Esophagus (tissue), 2 donors: ENCODE measurements around the gene C1R. TPM values are rescaled to one million over a fixed set of nuclear protein-coding genes. Genes with fewer than 3 reads are reported as not detected.

Experiments
- H3K27ac ChIP-seq, 2 donors: one replicate each; pipeline ENCODE4 v1.5.1; 2013; ENCODE audit warnings: low read depth in 2 of 2, mild to moderate bottlenecking in 2 of 2, inconsistent platforms in 1 of 2, low read length in 1 of 2, moderate library complexity in 1 of 2
- H3K27me3 ChIP-seq, 2 donors: one replicate each; pipeline ENCODE4 v1.6.1; 2013; ENCODE audit warnings: low read length in 2 of 2, control low read depth in 1 of 2, mild to moderate bottlenecking in 1 of 2; ENCODE audit not compliant: insufficient read depth in 2 of 2, control insufficient read depth in 1 of 2
- H3K36me3 ChIP-seq, 2 donors: one replicate each; pipeline ENCODE4 v1.6.1; 2013; ENCODE audit warnings: low read length in 1 of 2; ENCODE audit not compliant: control insufficient read depth in 2 of 2, insufficient read depth in 2 of 2
- H3K4me1 ChIP-seq, 2 donors: one replicate each; pipeline ENCODE4 v1.6.1; 2013; ENCODE audit warnings: low read length in 1 of 2; ENCODE audit not compliant: control insufficient read depth in 2 of 2, insufficient read depth in 2 of 2
- H3K4me3 ChIP-seq, 2 donors: one replicate each; pipeline ENCODE4 v1.5.1; 2013; ENCODE audit warnings: low read length in 2 of 2, mild to moderate bottlenecking in 2 of 2, low read depth in 1 of 2, moderate library complexity in 1 of 2
- H3K9me3 ChIP-seq, 2 donors: one replicate each; pipeline ENCODE4 v1.6.1; 2013; ENCODE audit warnings: mild to moderate bottlenecking in 2 of 2, low read depth in 1 of 2, low read length in 1 of 2, moderate library complexity in 1 of 2; ENCODE audit not compliant: control insufficient read depth in 2 of 2, insufficient read depth in 1 of 2
- WGBS, 2 donors: extraction: QIAGEN DNeasy Blood & Tissue Kit; methylation state at CpG; one replicate each; pipeline ENCODE4 v1.1.7; 2013; 5-methylcytosine and 5-hydroxymethylcytosine counted together
- polyA plus RNA-seq, 2 donors: library from polyadenylated mRNA; stranded (reverse); fragments of 200-250 nt; gene quantifications; one replicate each; pipeline ENCODE4 v1.2.3, GENCODE V29; 2013
- donor health status: healthy with polysubstance abuse.
- donor health status: Bipolar disorder and iron deficiency.

C1R gene
- 10 to 100 TPM; 30.8 to 99.4 TPM for polyA plus RNA-seq

DNA sequence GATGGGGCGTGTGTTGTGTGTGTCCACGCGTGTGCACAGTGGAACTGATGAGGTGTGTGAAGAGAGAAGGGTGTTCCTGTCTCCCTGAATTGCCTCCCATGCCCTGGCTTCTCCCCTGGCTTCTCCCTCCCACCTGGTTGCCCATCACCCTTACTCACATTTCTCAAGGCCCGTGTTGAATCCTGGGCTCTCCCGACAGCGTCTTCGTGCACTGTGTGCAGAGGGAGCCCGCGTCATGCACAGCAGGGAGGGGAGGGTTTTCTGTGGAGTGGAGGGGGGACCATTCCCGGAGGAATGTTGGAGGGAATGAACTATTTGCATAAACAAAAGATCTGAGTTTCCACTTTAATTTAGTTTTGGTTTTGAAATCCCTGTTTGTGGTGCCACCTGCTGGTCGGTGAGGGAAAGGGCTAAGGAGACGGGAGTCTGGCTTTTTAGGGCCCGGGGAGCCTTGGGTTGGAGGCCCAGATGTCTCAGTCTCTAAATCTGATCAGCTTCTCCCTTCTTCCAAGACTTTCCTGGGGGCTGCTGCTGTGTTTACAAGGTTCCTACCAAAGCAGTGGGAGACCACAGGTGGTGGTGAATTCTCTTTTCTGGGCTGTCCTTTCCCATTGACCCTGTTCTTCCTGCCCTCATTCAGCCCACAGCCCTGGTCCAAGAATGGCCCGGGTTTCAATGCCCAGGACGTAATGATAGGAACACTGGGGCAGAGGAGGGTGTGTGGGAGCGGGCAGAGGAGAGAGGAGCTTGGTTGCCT is at the start of gene C1R:
Gene C1R, minus strand, starts transcription at position 217 of the 757 bp plus-strand sequence. Its CDS starts 57 bp downstream, at position 160.
- peaks cover 0 to 11% of the 10 kb centered on the region in 2 donors for H3K36me3 ChIP-seq
- peak within 1 kb of the TSS; percentile 45 to 47 for H3K4me3 ChIP-seq
- H3K4me1 ChIP-seq = peaks cover 3 to 7% of the 10 kb centered on the region in 2 donors
- H3K9me3 ChIP-seq = no peaks in the 10 kb centered on the region
- no peaks in the 10 kb centered on the region for H3K27me3 ChIP-seq
- peak within 1 kb of the TSS; percentile 61 to 85 for H3K27ac ChIP-seq
- WGBS, 2 donors = 12% methylated on average over 16 of the region's 16 CpGs

- H3K27ac ChIP-seq = no peak overlapping the region
- H3K27me3 ChIP-seq = no peaks in the 10 kb centered on the region
- WGBS, 2 donors = 83 to 86% methylated on average over 7 of the region's 7 CpGs
- H3K9me3 ChIP-seq = no peaks in the 10 kb centered on the region
- peaks cover 8 to 9% of the 10 kb centered on the region in 2 donors for H3K36me3 ChIP-seq
- no peak overlapping the region for H3K4me3 ChIP-seq
- no peaks in the 10 kb centered on the region for H3K4me1 ChIP-seq
These were observed 49.2 kb upstream of the C1R start for GRCh38 chr12:7141351-7142005.

DNA sequence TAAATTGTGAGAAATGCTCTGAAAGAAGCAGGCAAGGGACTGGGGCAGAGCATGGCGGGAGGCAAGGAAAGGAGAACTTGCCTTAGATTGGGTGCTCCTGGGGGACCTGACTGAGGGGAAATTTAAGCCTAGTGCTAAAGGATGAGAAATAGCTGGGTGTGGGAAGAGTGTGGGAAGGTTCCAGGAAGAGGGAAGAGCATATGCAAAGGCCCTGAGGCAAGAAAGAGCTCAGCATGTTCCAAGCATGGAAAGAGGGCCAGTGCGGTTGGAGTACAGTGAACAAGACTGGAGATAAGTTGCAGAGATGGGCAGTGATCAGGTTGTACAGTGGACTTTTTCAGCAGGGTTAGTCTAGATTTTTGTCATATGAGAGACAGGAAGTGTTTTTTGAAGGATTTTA is 47.0 kb upstream of the C1R start:
- 90 to 95% methylated on average over 2 of the region's 2 CpGs for WGBS, 2 donors
- no peak overlapping the region for H3K4me3 ChIP-seq
- H3K27ac ChIP-seq = no peak overlapping the region
- H3K27me3 ChIP-seq = no peaks in the 10 kb centered on the region
- H3K9me3 ChIP-seq = no peaks in the 10 kb centered on the region
- H3K36me3 ChIP-seq = peaks cover 8 to 20% of the 10 kb centered on the region in 2 donors
- no peaks in the 10 kb centered on the region for H3K4me1 ChIP-seq

GRCh38 chr12:7137908-7138307 is 45.7 kb upstream of the C1R start:
- Histone ChIP-seq H3K4me3 (no peak overlapping the region), H3K9me3 (no peaks in the 10 kb centered on the region), H3K27me3 (no peaks in the 10 kb centered on the region), H3K36me3 (peaks cover 8 to 24% of the 10 kb centered on the region in 2 donors), H3K27ac (no peak overlapping the region), H3K4me1 (no peaks in the 10 kb centered on the region)
- 80% methylated on average over 4 of the region's 4 CpGs for WGBS, 2 donors

GRCh38 chr12:7136676-7137075 is 44.4 kb upstream of the C1R start:
- no peaks in the 10 kb centered on the region for H3K9me3 ChIP-seq
- H3K27ac ChIP-seq = no peak overlapping the region
- H3K4me1 ChIP-seq = no peaks in the 10 kb centered on the region
- H3K4me3 ChIP-seq = no peak overlapping the region
- 90 to 92% methylated on average over 3 of the region's 3 CpGs for WGBS, 2 donors
- H3K27me3 ChIP-seq = no peaks in the 10 kb centered on the region
- peaks cover 8 to 24% of the 10 kb centered on the region in 2 donors for H3K36me3 ChIP-seq

DNA sequence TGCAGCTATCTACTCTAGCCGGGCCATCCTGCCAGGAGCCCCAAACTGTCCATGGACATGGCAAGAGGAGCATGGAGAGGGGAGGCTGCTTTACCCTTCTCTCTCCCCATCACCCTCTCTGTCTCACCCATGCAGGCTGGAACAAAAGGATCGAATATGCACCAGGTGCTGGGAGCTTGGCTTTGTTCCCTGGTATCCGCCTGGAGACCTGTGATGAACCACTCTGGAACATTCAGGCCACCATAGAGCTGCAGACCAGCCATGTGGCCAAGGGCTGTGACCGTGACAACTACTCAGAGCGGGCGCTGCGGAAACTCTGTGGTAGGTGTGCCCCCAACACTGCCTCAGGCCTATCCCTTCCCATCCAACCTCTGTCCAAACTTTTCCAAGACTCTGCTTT is 43.8 kb upstream of the C1R start:
- H3K9me3 ChIP-seq = no peaks in the 10 kb centered on the region
- WGBS, 2 donors = 90 to 95% methylated on average over 7 of the region's 7 CpGs

GRCh38 chr12:7134396-7135166 is 42.3 kb upstream of the C1R start:
- Histone ChIP-seq H3K27me3 (no peaks in the 10 kb centered on the region), H3K4me3 (no peak overlapping the region), H3K27ac (no peak overlapping the region), H3K9me3 (no peaks in the 10 kb centered on the region), H3K4me1 (peaks cover 0 to 5% of the 10 kb centered on the region in 2 donors), H3K36me3 (peaks cover 3 to 24% of the 10 kb centered on the region in 2 donors)
- 80 to 84% methylated on average over 12 of the region's 12 CpGs for WGBS, 2 donors

More for the DNA sequence above, 43.8 kb upstream of the C1R start:
- no peak overlapping the region for H3K27ac ChIP-seq
- H3K4me3 ChIP-seq = no peak overlapping the region
- peaks cover 0 to 1% of the 10 kb centered on the region in 2 donors for H3K4me1 ChIP-seq
- no peaks in the 10 kb centered on the region for H3K27me3 ChIP-seq
- peaks cover 5 to 24% of the 10 kb centered on the region in 2 donors for H3K36me3 ChIP-seq

GRCh38 chr12:7131502-7131866 is 39.2 kb upstream of the C1R start:
- Histone ChIP-seq H3K9me3 (no peaks in the 10 kb centered on the region), H3K4me3 (peak overlapping the region in 1 of 2 donors; percentile 62), H3K36me3 (peaks cover 0 to 16% of the 10 kb centered on the region in 2 donors), H3K4me1 (peaks cover 0 to 6% of the 10 kb centered on the region in 2 donors), H3K27me3 (no peaks in the 10 kb centered on the region), H3K27ac (peak overlapping the region in 1 of 2 donors; percentile 29)
- WGBS, 2 donors = 42 to 43% methylated on average over 7 of the region's 7 CpGs

DNA sequence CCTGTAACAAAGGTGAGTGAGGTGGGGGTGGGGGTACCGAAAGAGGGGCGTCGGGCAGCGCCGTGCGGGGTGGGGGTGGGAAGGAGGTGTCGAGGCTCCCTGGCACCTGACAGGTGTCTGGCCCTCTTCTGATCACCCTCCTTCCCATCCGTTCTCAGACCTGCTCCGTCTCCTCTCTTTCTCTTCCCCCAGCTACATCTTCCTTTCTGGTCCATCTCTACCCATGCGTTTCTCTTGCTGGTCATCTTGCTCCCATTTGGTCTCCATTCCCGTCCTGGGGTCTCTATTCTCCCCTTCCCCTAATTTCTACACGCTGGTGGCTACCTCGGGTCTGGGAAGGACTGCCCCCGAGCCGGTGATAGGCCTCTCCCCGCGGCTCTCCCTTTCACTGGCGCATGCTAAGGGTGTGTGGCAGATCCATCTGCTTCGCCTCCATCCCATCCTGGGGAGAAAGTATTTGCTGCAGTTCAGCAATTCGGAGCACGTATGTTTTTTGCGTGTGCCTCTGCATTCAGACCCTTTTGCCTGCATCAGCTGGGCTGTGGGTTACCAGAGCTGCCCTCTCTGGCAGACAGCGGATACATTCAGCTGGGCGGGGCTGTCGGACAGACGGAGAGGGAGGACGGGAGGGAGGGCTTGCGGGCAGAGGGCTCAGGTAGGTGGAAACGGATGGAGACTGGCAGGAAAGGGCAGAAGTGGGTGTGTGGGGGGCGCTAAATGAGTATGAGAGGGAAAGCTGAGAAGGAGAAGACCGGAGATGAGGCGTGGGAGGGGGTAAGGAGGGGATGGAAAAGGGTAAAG is 38.7 kb upstream of the C1R start:
- H3K36me3 ChIP-seq = peaks cover 0 to 10% of the 10 kb centered on the region in 2 donors
- 2 to 3% methylated on average over 31 to 32 of the region's 32 CpGs for WGBS, 2 donors
- H3K4me1 ChIP-seq = peaks cover 0 to 6% of the 10 kb centered on the region in 2 donors
- peak overlapping the region; percentile 62 to 69 for H3K27ac ChIP-seq
- H3K27me3 ChIP-seq = no peaks in the 10 kb centered on the region
- no peaks in the 10 kb centered on the region for H3K9me3 ChIP-seq
- H3K4me3 ChIP-seq = peak overlapping the region; percentile 46 to 62
